T-cell (primary cell): ENCODE results near the gene LAGE3. TPM values are rescaled to one million over a fixed set of nuclear protein-coding genes. Genes with fewer than 3 reads are reported as not detected.

Source experiments
- ATAC-seq, 4 experiments: fragments of 200-7000 bp in 3 of 4; fragments of 150-1000 bp in 1 of 4; cut with Tn5 transposase; replicated peaks in 1 of 4; 1 replicate in 3 of 4; 2 replicates in 1 of 4; pipeline ENCODE4 v1.10.0; 2021; ENCODE audit warnings: moderate library complexity in 3 of 4, mild to moderate bottlenecking in 2 of 4, moderate number of reproducible peaks in 1 of 4
- CTCF ChIA-PET, 2 donors: fragments of 300-600 bp; sonication (Branson Sonifier 250); formaldehyde crosslinking; loops; one replicate each; lab custom pipeline; 2022; ENCODE audit warnings: antibody characterized with exemption in 2 of 2; lab: Charles Lee
- POLR2A ChIA-PET, 2 donors: fragments of 300-600 bp; sonication (Branson Sonifier 250); formaldehyde crosslinking; loops; one replicate each; lab custom pipeline; 2022; ENCODE audit warnings: antibody characterized with exemption in 2 of 2; lab: Charles Lee
- DNase-seq, 35 experiments: peaks; one replicate each; pipeline versions ENCODE4 v3.0.0 to v3.0.0-alpha.2; 2013 to 2023
- H3K27ac ChIP-seq: one replicate; pipeline ENCODE4 v1.5.1; 2013; ENCODE audit warnings: low read length
- H3K27me3 ChIP-seq, 2 experiments: replicated peaks in 1 of 2; 1 replicate in 1 of 2; 2 replicates in 1 of 2; pipeline versions ENCODE4 v1.6.1 to v1.7.0; 2013; ENCODE audit warnings: low read length in 1 of 2, mixed read lengths in 1 of 2; ENCODE audit not compliant: control insufficient read depth in 2 of 2, insufficient read depth in 2 of 2; ENCODE audit errors: extremely low read depth in 1 of 2
- H3K36me3 ChIP-seq, 2 donors: 1 replicate in 1 of 2; 2 replicates in 1 of 2; pipeline versions ENCODE4 v1.6.1 to v1.7.0; 2013; ENCODE audit warnings: low read length in 1 of 2; ENCODE audit not compliant: control insufficient read depth in 2 of 2, insufficient read depth in 1 of 2; ENCODE audit errors: extremely low read depth in 1 of 2
- H3K4me1 ChIP-seq, 2 experiments: 1 replicate in 1 of 2; 2 replicates in 1 of 2; pipeline versions ENCODE4 v1.6.1 to v1.7.0; 2013; ENCODE audit warnings: low read length in 2 of 2, mixed read lengths in 1 of 2; ENCODE audit not compliant: insufficient read depth in 2 of 2, control insufficient read depth in 1 of 2; ENCODE audit errors: extremely low read depth in 1 of 2
- H3K4me3 ChIP-seq, 2 donors: 1 replicate in 1 of 2; 2 replicates in 1 of 2; pipeline versions ENCODE4 v1.5.1 to v1.7.0; 2013; ENCODE audit warnings: mild to moderate bottlenecking in 2 of 2, low read length in 1 of 2, moderate library complexity in 1 of 2; ENCODE audit not compliant: control insufficient read depth in 1 of 2; ENCODE audit errors: extremely low read depth in 1 of 2
- H3K9me3 ChIP-seq: 2 replicates; pipeline ENCODE4 v1.7.0; 2013
- H3K27ac Mint-ChIP-seq, 2 donors: one replicate each; pipeline ENCODE4 v1.8.0; 2020 to 2021; ENCODE audit warnings: mild to moderate bottlenecking in 2 of 2, mixed read lengths in 2 of 2
- H3K27me3 Mint-ChIP-seq, 2 donors: one replicate each; pipeline ENCODE4 v1.8.0; 2021 to 2022; ENCODE audit warnings: mixed read lengths in 2 of 2
- H3K36me3 Mint-ChIP-seq: one replicate; pipeline ENCODE4 v1.8.0; 2021; ENCODE audit warnings: mixed read lengths
- H3K4me1 Mint-ChIP-seq, 3 donors: one replicate each; pipeline ENCODE4 v1.8.0; 2020 to 2022; ENCODE audit warnings: mixed read lengths in 3 of 3, mild to moderate bottlenecking in 1 of 3
- H3K4me3 Mint-ChIP-seq, 3 donors: one replicate each; pipeline ENCODE4 v1.8.0; 2020 to 2022; ENCODE audit warnings: mild to moderate bottlenecking in 3 of 3, mixed read lengths in 3 of 3, moderate library complexity in 3 of 3
- H3K9me3 Mint-ChIP-seq, 3 donors: one replicate each; pipeline ENCODE4 v1.8.0; 2020 to 2022; ENCODE audit warnings: mixed read lengths in 3 of 3
- WGBS: methylation state at CpG from one replicate; pipeline ENCODE4 v1.1.5; 2013; ENCODE audit warnings: missing lambda C conversion rate; ENCODE audit not compliant: insufficient coverage; 5-methylcytosine and 5-hydroxymethylcytosine counted together
- total RNA-seq, 35 experiments: library from RNA in 6 of 35; stranded (reverse) in 6 of 35; fragments of 120-200 nt in 1 of 35; gene quantifications; one replicate each; pipeline versions ENCODE4 v1.2.1 to v1.2.4 and lab custom pipeline; 2013 to 2026

LAGE3 gene
- total RNA-seq = 10 to 100 TPM; 12.7 to 25.4 (median 23.5) TPM
- 16.6 TPM for total RNA-seq (2013)
- total RNA-seq (lab: John Stamatoyannopoulos, UW) = 4.6 to 50.4 (median 9.6) reads per million in 29 experiments

- no peaks in the 10 kb centered on the region for H3K36me3 Mint-ChIP-seq
- peak within 1 kb of the TSS; percentile 79 for H3K27ac ChIP-seq
- peaks cover 0 to 8% of the 10 kb centered on the region in 2 donors for H3K27me3 Mint-ChIP-seq
- H3K4me1 Mint-ChIP-seq = peaks cover 19 to 35% (median 25%) of the 10 kb centered on the region in 3 donors
- ATAC-seq (peak; percentile 90 to 93 (median 92)), DNase-seq (peak; percentile 76 to 96 (median 88))
- H3K9me3 Mint-ChIP-seq = no peaks in the 10 kb centered on the region
- H3K4me3 Mint-ChIP-seq = peak within 1 kb of the TSS; percentile 77 to 80 (median 78)
- H3K36me3 ChIP-seq = peaks cover 0 to under 1% of the 10 kb centered on the region in 2 donors
- ChIA-PET CTCF (no interaction called here), POLR2A (interaction anchor here in 1 of 2 donors (0.7 kb wide), 1 partner anchor 21 kb away, joined by 3 read pairs; the partner anchor contains the start of gene PLXNA3)
- H3K4me3 ChIP-seq = peak within 1 kb of the TSS; percentile 34 to 62
- no peaks in the 10 kb centered on the region for H3K27me3 ChIP-seq
- under 1% methylated on average over 46 of the region's 85 CpGs for WGBS
- peak within 1 kb of the TSS; percentile 86 to 89 for H3K27ac Mint-ChIP-seq
- peaks cover 5 to 37% of the 10 kb centered on the region in 2 experiments for H3K4me1 ChIP-seq
- H3K9me3 ChIP-seq = no peaks in the 10 kb centered on the region
Observed at GRCh38 chrX:154478728-154479622, at the start of gene LAGE3. TSS of gene LAGE3 (minus strand) at chrX:154479281. CDS start at chrX:154478915, 366 bp downstream.

GRCh38 chrX:154526901-154527675 lies 48.0 kb upstream of the LAGE3 start:
- Mint-ChIP-seq H3K36me3 (peaks cover 3% of the 10 kb centered on the region), H3K4me3 (peak overlapping the region in 1 of 3 donors; percentile 45), H3K9me3 (no peaks in the 10 kb centered on the region), H3K4me1 (peaks cover 17 to 24% (median 21%) of the 10 kb centered on the region in 3 donors), H3K27me3 (peaks cover 0 to 8% of the 10 kb centered on the region in 2 donors), H3K27ac (peak overlapping the region; percentile 49 to 77)
- peak in 27 of 35 experiments; percentile 21 to 66 (median 43) for DNase-seq
- Histone ChIP-seq H3K4me3 (no peak overlapping the region), H3K27ac (peak overlapping the region; percentile 18), H3K4me1 (peaks cover 4 to 26% of the 10 kb centered on the region in 2 experiments), H3K27me3 (no peaks in the 10 kb centered on the region), H3K36me3 (no peaks in the 10 kb centered on the region), H3K9me3 (no peaks in the 10 kb centered on the region)
- POLR2A ChIA-PET = interaction anchor here in 1 of 2 donors (0.5 to 0.7 kb wide), 2 partner anchors 8 to 96 kb away, joined by 3 to 5 read pairs; no protein-coding TSS in a partner anchor
- CTCF ChIA-PET = interaction anchor here in 1 of 2 donors (0.5 kb wide), 1 partner anchor 145 kb away, joined by 5 read pairs; no protein-coding TSS in a partner anchor
- WGBS = 29% methylated on average over 4 of the region's 15 CpGs
- ATAC-seq = peak; percentile 79 to 89 (median 88)

GRCh38 chrX:154525606-154526490 lies 46.8 kb upstream of the LAGE3 start:
- no peak for DNase-seq
- Mint-ChIP-seq H3K27ac (peak overlapping the region; percentile 40 to 78), H3K4me1 (peaks cover 17 to 24% (median 21%) of the 10 kb centered on the region in 3 donors), H3K9me3 (no peaks in the 10 kb centered on the region), H3K4me3 (peak overlapping the region in 2 of 3 donors; percentile 1 to 54), H3K36me3 (peaks cover under 1% of the 10 kb centered on the region), H3K27me3 (peaks cover 0 to 8% of the 10 kb centered on the region in 2 donors)
- 20% methylated on average over 1 of the region's 14 CpGs for WGBS
- peak in 1 of 4 experiments; percentile 41 for ATAC-seq
- no peaks in the 10 kb centered on the region for H3K9me3 ChIP-seq
- peaks cover 4 to 26% of the 10 kb centered on the region in 2 experiments for H3K4me1 ChIP-seq
- POLR2A ChIA-PET = no interaction called here
- H3K4me3 ChIP-seq = no peak overlapping the region
- H3K27ac ChIP-seq = no peak overlapping the region
- CTCF ChIA-PET = interaction anchor here (0.5 to 0.6 kb wide), 2 partner anchors 9 to 19 kb away, joined by 3 to 6 read pairs; no protein-coding TSS in a partner anchor
- no peaks in the 10 kb centered on the region for H3K27me3 ChIP-seq
- no peaks in the 10 kb centered on the region for H3K36me3 ChIP-seq

- Histone ChIP-seq H3K27me3 (no peaks in the 10 kb centered on the region), H3K36me3 (no peaks in the 10 kb centered on the region), H3K4me1 (peaks cover 0 to 19% of the 10 kb centered on the region in 2 experiments), H3K4me3 (no peak overlapping the region), H3K9me3 (no peaks in the 10 kb centered on the region), H3K27ac (no peak overlapping the region)
- H3K36me3 Mint-ChIP-seq = no peaks in the 10 kb centered on the region
- ChIA-PET CTCF (interaction anchor here in 1 of 2 donors (0.9 kb wide), 1 partner anchor 10 kb away, joined by 3 read pairs; no protein-coding TSS in a partner anchor), POLR2A (no interaction called here)
- 100% methylated on average over 1 of the region's 8 CpGs for WGBS
- no peak for ATAC-seq
- peaks cover 0 to 3% of the 10 kb centered on the region in 2 donors for H3K27me3 Mint-ChIP-seq
- H3K4me3 Mint-ChIP-seq = no peak overlapping the region
- DNase-seq = no peak
- H3K9me3 Mint-ChIP-seq = no peaks in the 10 kb centered on the region
- peaks cover 10 to 13% (median 11%) of the 10 kb centered on the region in 3 donors for H3K4me1 Mint-ChIP-seq
- no peak overlapping the region for H3K27ac Mint-ChIP-seq
Observed at GRCh38 chrX:154519389-154519788, 40.3 kb upstream of the LAGE3 start.

GRCh38 chrX:154517101-154517781 lies 38.2 kb upstream of the LAGE3 start:
- Histone ChIP-seq H3K4me3 (peak overlapping the region in 1 of 2 donors; percentile 58), H3K27me3 (no peaks in the 10 kb centered on the region), H3K36me3 (no peaks in the 10 kb centered on the region), H3K27ac (peak overlapping the region; percentile 59), H3K4me1 (peaks cover 0 to 33% of the 10 kb centered on the region in 2 experiments), H3K9me3 (no peaks in the 10 kb centered on the region)
- WGBS = 92% methylated on average over 9 of the region's 25 CpGs
- Mint-ChIP-seq H3K4me1 (peaks cover 19 to 23% (median 22%) of the 10 kb centered on the region in 3 donors), H3K4me3 (peak overlapping the region in 2 of 3 donors; percentile 13 to 82), H3K9me3 (no peaks in the 10 kb centered on the region), H3K27ac (no peak overlapping the region), H3K36me3 (peaks cover 3% of the 10 kb centered on the region), H3K27me3 (peaks cover 0 to 9% of the 10 kb centered on the region in 2 donors)
- ChIA-PET CTCF (no interaction called here), POLR2A (no interaction called here)
- DNase-seq = no peak
- no peak for ATAC-seq
